DOHH2 (cell line): ENCODE data around the gene KIAA1549.

Experiments used
- EZH2phosphoT487 ChIP-seq: fragments of 200-600 bp; sonication (generic); IDR thresholded peaks from 2 replicates; pipeline ENCODE4 v1.6.1; 2017; ENCODE audit warnings: borderline replicate concordance, mild to moderate bottlenecking, antibody characterized with exemption, low read length, moderate library complexity, mixed read lengths
- TF ChIP-seq, protein P1 (sequence below): fragments of 200-600 bp; sonication (generic); IDR thresholded peaks from one replicate; pipeline ENCODE4 v1.5.1; 2014; ENCODE audit warnings: antibody characterized with exemption, mild to moderate bottlenecking, low read depth, low read length; ENCODE audit not compliant: poor library complexity, severe bottlenecking

DNA sequence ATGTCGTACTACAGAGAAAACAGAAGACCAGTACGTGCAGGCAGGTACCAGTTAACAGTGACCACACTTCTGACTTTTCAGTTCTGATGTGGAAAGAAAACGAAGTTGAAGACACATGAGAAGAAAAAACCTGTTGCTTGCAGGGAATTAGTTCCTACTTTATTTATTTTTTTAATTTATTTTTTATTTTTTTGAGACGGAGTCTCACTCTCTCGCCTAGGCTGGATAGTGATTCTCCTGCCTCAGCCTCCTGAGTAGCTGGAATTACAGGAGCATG is 109.4 kb downstream of the KIAA1549 start:
- TF ChIP-seq, protein P1, sequence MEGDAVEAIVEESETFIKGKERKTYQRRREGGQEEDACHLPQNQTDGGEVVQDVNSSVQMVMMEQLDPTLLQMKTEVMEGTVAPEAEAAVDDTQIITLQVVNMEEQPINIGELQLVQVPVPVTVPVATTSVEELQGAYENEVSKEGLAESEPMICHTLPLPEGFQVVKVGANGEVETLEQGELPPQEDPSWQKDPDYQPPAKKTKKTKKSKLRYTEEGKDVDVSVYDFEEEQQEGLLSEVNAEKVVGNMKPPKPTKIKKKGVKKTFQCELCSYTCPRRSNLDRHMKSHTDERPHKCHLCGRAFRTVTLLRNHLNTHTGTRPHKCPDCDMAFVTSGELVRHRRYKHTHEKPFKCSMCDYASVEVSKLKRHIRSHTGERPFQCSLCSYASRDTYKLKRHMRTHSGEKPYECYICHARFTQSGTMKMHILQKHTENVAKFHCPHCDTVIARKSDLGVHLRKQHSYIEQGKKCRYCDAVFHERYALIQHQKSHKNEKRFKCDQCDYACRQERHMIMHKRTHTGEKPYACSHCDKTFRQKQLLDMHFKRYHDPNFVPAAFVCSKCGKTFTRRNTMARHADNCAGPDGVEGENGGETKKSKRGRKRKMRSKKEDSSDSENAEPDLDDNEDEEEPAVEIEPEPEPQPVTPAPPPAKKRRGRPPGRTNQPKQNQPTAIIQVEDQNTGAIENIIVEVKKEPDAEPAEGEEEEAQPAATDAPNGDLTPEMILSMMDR, result no peak
- no peak for TF ChIP-seq EZH2phosphoT487
